H9 (cell line): ENCODE data around the gene NDUFS2. TPM values are rescaled to one million over a fixed set of nuclear protein-coding genes. Genes with fewer than 3 reads are reported as not detected.

Experiments
- DNase-seq: peaks from one replicate; pipeline ENCODE4 v3.0.0-alpha.2; 2017
- H2AFZ ChIP-seq: one replicate; pipeline ENCODE4 v1.6.1; 2013; ENCODE audit warnings: mild to moderate bottlenecking, low read length, control low read depth, moderate library complexity
- H2AK5ac ChIP-seq: 2 replicates; pipeline ENCODE4 v1.6.1; 2013; ENCODE audit warnings: low read length, control low read depth, mixed read lengths; ENCODE audit not compliant: insufficient read length
- H2BK120ac ChIP-seq: one replicate; pipeline ENCODE4 v1.6.1; 2013; ENCODE audit warnings: low read depth, mild to moderate bottlenecking, low read length, control low read depth, inconsistent platforms; ENCODE audit not compliant: poor library complexity, severe bottlenecking
- H2BK12ac ChIP-seq: 2 replicates; pipeline ENCODE4 v1.6.1; 2013; ENCODE audit warnings: low read length, control low read depth, mixed read lengths, low read depth; ENCODE audit not compliant: insufficient read length
- H2BK15ac ChIP-seq: 2 replicates; pipeline ENCODE4 v1.6.1; 2013; ENCODE audit warnings: low read depth, low read length, control low read depth
- H2BK20ac ChIP-seq: one replicate; pipeline ENCODE4 v1.6.1; 2013; ENCODE audit warnings: low read depth, mild to moderate bottlenecking, low read length, control low read depth, inconsistent platforms; ENCODE audit not compliant: poor library complexity, severe bottlenecking
- H2BK5ac ChIP-seq: 2 replicates; pipeline ENCODE4 v1.6.1; 2013; ENCODE audit warnings: low read length, control low read depth, mixed read lengths; ENCODE audit not compliant: insufficient read length
- H3K14ac ChIP-seq: 2 replicates; pipeline ENCODE4 v1.6.1; 2013; ENCODE audit warnings: low read length, control low read depth; ENCODE audit not compliant: insufficient read depth
- H3K18ac ChIP-seq: 2 replicates; pipeline ENCODE4 v1.6.1; 2013; ENCODE audit warnings: low read depth, mild to moderate bottlenecking, mixed read lengths, low read length, control low read depth; ENCODE audit not compliant: insufficient read length
- H3K23ac ChIP-seq: 2 replicates; pipeline ENCODE4 v1.6.1; 2013; ENCODE audit warnings: low read length, control low read depth, mixed read lengths, low read depth; ENCODE audit not compliant: insufficient read length
- H3K23me2 ChIP-seq: 2 replicates; pipeline ENCODE4 v1.6.1; 2013; ENCODE audit warnings: low read depth, mild to moderate bottlenecking, mixed read lengths, low read length, control low read depth; ENCODE audit not compliant: insufficient read length, poor library complexity, severe bottlenecking
- H3K27ac ChIP-seq: 2 replicates; pipeline ENCODE4 v1.5.1; 2013; ENCODE audit warnings: low read length, control low read depth, mixed read lengths, low read depth; ENCODE audit not compliant: insufficient read length
- H3K27me3 ChIP-seq: 2 replicates; pipeline ENCODE4 v1.6.1; 2013; ENCODE audit warnings: low read length, control low read depth, inconsistent platforms; ENCODE audit not compliant: insufficient read depth
- H3K4ac ChIP-seq: 2 replicates; pipeline ENCODE4 v1.6.1; 2013; ENCODE audit warnings: low read depth, mild to moderate bottlenecking, control low read depth, inconsistent platforms, low read length, moderate library complexity
- H3K4me1 ChIP-seq: 2 replicates; pipeline ENCODE4 v1.6.1; 2013; ENCODE audit warnings: low read length, control low read depth, inconsistent platforms; ENCODE audit not compliant: insufficient read depth
- H3K4me2 ChIP-seq: 2 replicates; pipeline ENCODE4 v1.6.1; 2013; ENCODE audit warnings: low read length, control low read depth, mixed read lengths; ENCODE audit not compliant: insufficient read length, insufficient read depth
- H3K56ac ChIP-seq: 2 replicates; pipeline ENCODE4 v1.6.1; 2013; ENCODE audit warnings: low read depth, mild to moderate bottlenecking, mixed read lengths, low read length, control low read depth; ENCODE audit not compliant: insufficient read length
- H3K79me1 ChIP-seq: 2 replicates; pipeline ENCODE4 v1.6.1; 2013; ENCODE audit warnings: low read depth, mild to moderate bottlenecking, moderate library complexity, low read length, control low read depth, inconsistent platforms; ENCODE audit not compliant: insufficient read depth, poor library complexity, severe bottlenecking
- H3K79me2 ChIP-seq: 2 replicates; pipeline ENCODE4 v1.6.1; 2013; ENCODE audit warnings: low read length, control low read depth, inconsistent platforms; ENCODE audit not compliant: insufficient read depth
- H3K9ac ChIP-seq: 2 replicates; pipeline ENCODE4 v1.6.1; 2013; ENCODE audit warnings: low read length, control low read depth, mixed read lengths; ENCODE audit not compliant: insufficient read length; ENCODE audit errors: extremely low read depth
- H3K9me3 ChIP-seq: one replicate; pipeline ENCODE4 v1.6.1; 2013; ENCODE audit warnings: low read depth, low read length, inconsistent platforms; ENCODE audit not compliant: control insufficient read depth
- H3T11ph ChIP-seq: one replicate; pipeline ENCODE4 v1.6.1; 2013; ENCODE audit warnings: mild to moderate bottlenecking, low read length, control low read depth, inconsistent platforms
- H4K20me1 ChIP-seq: one replicate; pipeline ENCODE4 v1.6.1; 2013; ENCODE audit not compliant: control insufficient read depth, insufficient read length, insufficient read depth
- H4K5ac ChIP-seq: 2 replicates; pipeline ENCODE4 v1.6.1; 2013; ENCODE audit warnings: low read depth, mild to moderate bottlenecking, mixed read lengths, low read length, control low read depth; ENCODE audit not compliant: insufficient read length
- H4K8ac ChIP-seq: replicated peaks from 2 replicates; pipeline ENCODE4 v1.6.1; 2013; ENCODE audit warnings: low read length, control low read depth, mixed read lengths, low read depth; ENCODE audit not compliant: insufficient read length
- H4K91ac ChIP-seq: 2 replicates; pipeline ENCODE4 v1.6.1; 2013; ENCODE audit warnings: low read depth, mild to moderate bottlenecking, moderate library complexity, mixed read lengths, low read length, control low read depth; ENCODE audit not compliant: insufficient read length
- H3K27ac Mint-ChIP-seq, 3 experiments: 2 replicates in 2 of 3; 3 replicates in 1 of 3; pipeline ENCODE4 v1.8.0; 2020 to 2021; ENCODE audit warnings: mixed read lengths in 3 of 3, mild to moderate bottlenecking in 1 of 3, moderate library complexity in 1 of 3
- H3K27me3 Mint-ChIP-seq: 2 replicates; pipeline ENCODE4 v1.8.0; 2021; ENCODE audit warnings: low read depth, mild to moderate bottlenecking, moderate library complexity, mixed read lengths
- H3K36me3 Mint-ChIP-seq, 3 experiments: 2 replicates in 2 of 3; 3 replicates in 1 of 3; pipeline ENCODE4 v1.8.0; 2020 to 2021; ENCODE audit warnings: low read depth in 3 of 3, mixed read lengths in 3 of 3; ENCODE audit not compliant: insufficient read depth in 1 of 3
- H3K4me1 Mint-ChIP-seq, 2 experiments: 2 replicates each; pipeline ENCODE4 v1.8.0; 2020; ENCODE audit warnings: mixed read lengths in 2 of 2
- H3K4me3 Mint-ChIP-seq, 2 experiments: 2 replicates in 1 of 2; 3 replicates in 1 of 2; pipeline ENCODE4 v1.8.0; 2020 to 2021; ENCODE audit warnings: mild to moderate bottlenecking in 2 of 2, mixed read lengths in 2 of 2, moderate library complexity in 1 of 2
- H3K9me3 Mint-ChIP-seq, 2 experiments: 2 replicates in 1 of 2; 3 replicates in 1 of 2; pipeline ENCODE4 v1.8.0; 2020; ENCODE audit warnings: mild to moderate bottlenecking in 2 of 2, mixed read lengths in 2 of 2, moderate library complexity in 1 of 2
- CTCF ChIP-seq: fragments of 200-600 bp; sonication (generic); conservative IDR thresholded peaks from 3 replicates; pipeline ENCODE4 v1.8.0; 2021; ENCODE audit warnings: antibody characterized with exemption, mild to moderate bottlenecking
- WGBS: extraction: QIAGEN DNeasy Blood & Tissue Kit; methylation state at CpG from one replicate; pipeline ENCODE4 v1.1.7; 2013; ENCODE audit warnings: missing lambda C conversion rate, low lambda C conversion rate, mixed read lengths; ENCODE audit not compliant: insufficient read length; ENCODE audit errors: extremely low coverage; 5-methylcytosine and 5-hydroxymethylcytosine counted together
- total RNA-seq: library from RNA; stranded (reverse); gene quantifications from 2 replicates; pipeline ENCODE4 v1.2.1, GENCODE V29; 2021

Gene NDUFS2
- total RNA-seq, 1 experiment from 2014 or later, result 84.5 TPM

GRCh38 chr1:161226759-161227158 lies 24.6 kb downstream of the NDUFS2 start:
- Histone ChIP-seq H3K18ac (no peak overlapping the region), H3K79me1 (no peaks in the 10 kb centered on the region), H3K23ac (no peak overlapping the region), H3K4ac (no peak overlapping the region), H4K91ac (no peak overlapping the region), H4K8ac (no peak overlapping the region), H3K79me2 (no peaks in the 10 kb centered on the region), H2AFZ (no peak overlapping the region), H3K4me2 (peak overlapping the region; percentile 79), H2BK120ac (no peak overlapping the region), H3T11ph (no peak overlapping the region), H3K14ac (no peak overlapping the region), H2BK12ac (no peak overlapping the region), H3K27me3 (no peaks in the 10 kb centered on the region), H3K9me3 (no peaks in the 10 kb centered on the region), H2BK20ac (no peak overlapping the region), H3K23me2 (no peaks in the 10 kb centered on the region), H4K20me1 (no peaks in the 10 kb centered on the region), H3K27ac (no peak overlapping the region), H2AK5ac (no peak overlapping the region), H3K56ac (no peak overlapping the region), H2BK15ac (no peak overlapping the region), H3K4me1 (peaks cover 8% of the 10 kb centered on the region; the same call in 1 of the 2 replicates), H3K9ac (peak overlapping the region; percentile 39), H4K5ac (no peak overlapping the region), H2BK5ac (no peak overlapping the region)
- peaks cover 23 to 40% of the 10 kb centered on the region in 2 experiments for H3K4me1 Mint-ChIP-seq
- no CpG with 5 or more reads among the region's 3 CpGs for WGBS
- no peaks in the 10 kb centered on the region for H3K27me3 Mint-ChIP-seq
- H3K4me3 Mint-ChIP-seq, result peak overlapping the region; percentile 99 to 100
- no peak for DNase-seq
- peak overlapping the region in 2 of 3 experiments; percentile 98 to 99; a peak in 5 of 7 replicates for H3K27ac Mint-ChIP-seq
- no peak for TF ChIP-seq CTCF
- H3K9me3 Mint-ChIP-seq, result no peaks in the 10 kb centered on the region
- H3K36me3 Mint-ChIP-seq, result peaks cover 18 to 22% (median 20%) of the 10 kb centered on the region in 3 experiments; a peak in 6 of 7 replicates
